HCT116 (cell line): ENCODE data around the gene AKAP1. TPM values are rescaled to one million over a fixed set of nuclear protein-coding genes. Genes with fewer than 3 reads are reported as not detected.

ENCODE experiments used
- ATAC-seq: fragments of 200-7000 bp; cut with Tn5 transposase; 2 replicates; pipeline ENCODE4 v1.9.1; 2020; ENCODE audit warnings: mild to moderate bottlenecking, moderate library complexity
- BruUV-seq: library from RNA; stranded (reverse); fragments of 400-500 nt; replicated peaks from 2 replicates; lab custom pipeline; 2021; lab: Mats Ljungman, UMichigan
- CTCF ChIA-PET: fragments of 300-600 bp; sonication (Branson Sonifier 250); formaldehyde crosslinking; loops from one replicate; lab custom pipeline; 2021; ENCODE audit warnings: antibody characterized with exemption; lab: Charles Lee
- POLR2A ChIA-PET: fragments of 300-600, 350-600 bp; sonication (Branson Sonifier 250); formaldehyde crosslinking; loops from one replicate; lab custom pipeline; 2021; ENCODE audit warnings: antibody characterized with exemption; lab: Charles Lee
- RAD21 ChIA-PET, 2 experiments: fragments of 300-600 bp; sonication (Branson Sonifier 250); formaldehyde crosslinking; loops; one replicate each; lab custom pipeline; 2023; ENCODE audit warnings: low total read pairs in 2 of 2; ENCODE audit not compliant: uncharacterized antibody in 2 of 2, unreplicated experiment in 2 of 2, low non-redundant PET in 1 of 2; lab: Charles Lee
- DNase-seq: peaks from one replicate; pipeline ENCODE4 v3.0.0-alpha.2; 2010; ENCODE audit warnings: low read depth, low spot score
- H2AFZ ChIP-seq: fragments of 200-600 bp; shearing (Covaris generic), sonication (generic); 2 replicates; pipeline ENCODE4 v1.6.1; 2017; ENCODE audit warnings: low read depth, mixed run types, mixed read lengths, antibody characterized with exemption, low read length; ENCODE audit not compliant: poor library complexity, severe bottlenecking
- H3K27ac ChIP-seq: 2 replicates; pipeline ENCODE4 v1.5.1; 2012; ENCODE audit warnings: low read depth, low read length
- H3K27me3 ChIP-seq: fragments of 200-600 bp; sonication (generic); 2 replicates; pipeline ENCODE4 v1.6.1; 2016; ENCODE audit warnings: mixed run types, low read length, mixed read lengths; ENCODE audit not compliant: insufficient read depth
- H3K36me3 ChIP-seq, 2 experiments: fragments of 200-500 bp in 1 of 2; fragments of 200-600 bp in 1 of 2; sonication (Bioruptor generic) in 1 of 2; sonication (generic) in 1 of 2; 2 replicates each; pipeline versions ENCODE4 v1.5.1 to v1.6.1; 2014 to 2016; ENCODE audit warnings: low read length in 2 of 2, inconsistent platforms in 1 of 2, mixed read lengths in 1 of 2, mixed run types in 1 of 2; ENCODE audit not compliant: insufficient read depth in 2 of 2, control insufficient read depth in 1 of 2
- H3K4me1 ChIP-seq, 2 experiments: fragments of 200-600 bp in 1 of 2; sonication (generic) in 1 of 2; 2 replicates each; pipeline versions ENCODE4 v1.5.1 to v1.6.1; 2012 to 2017; ENCODE audit warnings: low read length in 2 of 2, inconsistent platforms in 1 of 2, mild to moderate bottlenecking in 1 of 2, mixed read lengths in 1 of 2, mixed run types in 1 of 2, moderate library complexity in 1 of 2; ENCODE audit not compliant: insufficient read depth in 2 of 2, control insufficient read depth in 1 of 2
- H3K4me2 ChIP-seq: fragments of 200-600 bp; sonication (generic); 2 replicates; pipeline ENCODE4 v1.6.1; 2017; ENCODE audit warnings: mixed run types, low read length, mixed read lengths
- H3K4me3 ChIP-seq, 2 experiments: fragments of 200-600 bp in 1 of 2; sonication (generic) in 1 of 2; replicated peaks in 1 of 2; 2 replicates each; pipeline ENCODE4 v1.5.1; 2011 to 2016; ENCODE audit warnings: low read length in 2 of 2, control low read depth in 1 of 2, low read depth in 1 of 2, mild to moderate bottlenecking in 1 of 2, mixed read lengths in 1 of 2, mixed run types in 1 of 2
- H3K79me2 ChIP-seq: fragments of 200-600 bp; sonication (generic); 2 replicates; pipeline ENCODE4 v1.6.1; 2017; ENCODE audit warnings: mild to moderate bottlenecking, mixed run types, low read length, moderate library complexity, mixed read lengths; ENCODE audit not compliant: insufficient read depth
- H3K9ac ChIP-seq: fragments of 200-600 bp; sonication (generic); 2 replicates; pipeline ENCODE4 v1.6.1; 2016; ENCODE audit warnings: low read length, mixed read lengths
- H3K9me2 ChIP-seq: fragments of 200-600 bp; sonication (generic), shearing (Covaris generic); 2 replicates; pipeline ENCODE4 v1.6.1; 2017; ENCODE audit warnings: mixed run types, mild to moderate bottlenecking, moderate library complexity; ENCODE audit not compliant: insufficient read depth
- H3K9me3 ChIP-seq, 2 experiments: fragments of 200-500 bp in 1 of 2; fragments of 200-600 bp in 1 of 2; sonication (Bioruptor generic) in 1 of 2; sonication (generic) in 1 of 2; 2 replicates each; pipeline ENCODE4 v1.6.1; 2014 to 2017; ENCODE audit warnings: low read length in 2 of 2, mixed read lengths in 2 of 2, inconsistent platforms in 1 of 2, low read depth in 1 of 2, mild to moderate bottlenecking in 1 of 2, mixed run types in 1 of 2, moderate library complexity in 1 of 2; ENCODE audit not compliant: control insufficient read depth in 1 of 2, insufficient read depth in 1 of 2
- H4K20me1 ChIP-seq: fragments of 200-600 bp; sonication (generic), shearing (Covaris generic); 2 replicates; pipeline ENCODE4 v1.6.1; 2017; ENCODE audit warnings: mixed run types, mild to moderate bottlenecking, moderate library complexity; ENCODE audit not compliant: insufficient read depth
- CEBPB ChIP-seq: IDR thresholded peaks from 2 replicates; pipeline ENCODE4 v1.6.1; 2012; ENCODE audit warnings: low read depth
- CTCF ChIP-seq, 3 experiments: fragments of 200-600 bp in 1 of 3; sonication (generic) in 1 of 3; IDR thresholded peaks in 2 of 3; conservative IDR thresholded peaks in 1 of 3; 2 replicates each; pipeline ENCODE4 v1.5.1; 2012 to 2017; ENCODE audit warnings: low read depth in 2 of 3, low read length in 2 of 3, antibody characterized with exemption in 1 of 3, borderline replicate concordance in 1 of 3, control low read depth in 1 of 3, mild to moderate bottlenecking in 1 of 3, mixed read lengths in 1 of 3, mixed run types in 1 of 3, moderate library complexity in 1 of 3; ENCODE audit not compliant: insufficient read depth in 1 of 3
- EGR1 ChIP-seq: IDR thresholded peaks from 2 replicates; pipeline ENCODE4 v1.6.1; 2012; ENCODE audit warnings: low read depth
- EZH2 ChIP-seq: fragments of 200-600 bp; sonication (generic); IDR thresholded peaks from 2 replicates; pipeline ENCODE4 v1.6.1; 2017; ENCODE audit warnings: antibody characterized with exemption, mixed run types
- FOSL1 ChIP-seq: IDR thresholded peaks from 2 replicates; pipeline ENCODE4 v1.6.1; 2012; ENCODE audit warnings: low read depth
- JUND ChIP-seq: IDR thresholded peaks from 2 replicates; pipeline ENCODE4 v1.6.1; 2012
- SRF ChIP-seq: IDR thresholded peaks from 2 replicates; pipeline ENCODE4 v1.6.1; 2012; ENCODE audit warnings: low read depth
- TCF7L2 ChIP-seq: IDR thresholded peaks from 2 replicates; pipeline ENCODE4 v1.7.0; 2011; ENCODE audit warnings: borderline replicate concordance, inconsistent platforms; ENCODE audit not compliant: insufficient read depth, insufficient read length; ENCODE audit errors: extremely low read depth
- YY1 ChIP-seq: IDR thresholded peaks from 2 replicates; pipeline ENCODE4 v1.6.1; 2011; ENCODE audit warnings: low read length, low read depth, moderate library complexity, mild to moderate bottlenecking; ENCODE audit not compliant: insufficient replicate concordance; ENCODE audit errors: extremely low read depth
- ZFX ChIP-seq: fragments of 450-650 bp; IDR thresholded peaks from 2 replicates; pipeline ENCODE4 v1.6.1; 2017
- intact Hi-C: fragments of 100-400 bp; cut with micrococcal nuclease; formaldehyde crosslinking; loops from 2 replicates; pipeline ENCODE4 v1.10.0; 2022
- total RNA-seq: library from RNA; stranded (reverse); gene quantifications from one replicate; pipeline ENCODE4 v1.2.1, GENCODE V29; 2021; ENCODE audit not compliant: unreplicated experiment

AKAP1 gene
- total RNA-seq, 1 experiment from 2014 or later = 51.6 TPM

DNA sequence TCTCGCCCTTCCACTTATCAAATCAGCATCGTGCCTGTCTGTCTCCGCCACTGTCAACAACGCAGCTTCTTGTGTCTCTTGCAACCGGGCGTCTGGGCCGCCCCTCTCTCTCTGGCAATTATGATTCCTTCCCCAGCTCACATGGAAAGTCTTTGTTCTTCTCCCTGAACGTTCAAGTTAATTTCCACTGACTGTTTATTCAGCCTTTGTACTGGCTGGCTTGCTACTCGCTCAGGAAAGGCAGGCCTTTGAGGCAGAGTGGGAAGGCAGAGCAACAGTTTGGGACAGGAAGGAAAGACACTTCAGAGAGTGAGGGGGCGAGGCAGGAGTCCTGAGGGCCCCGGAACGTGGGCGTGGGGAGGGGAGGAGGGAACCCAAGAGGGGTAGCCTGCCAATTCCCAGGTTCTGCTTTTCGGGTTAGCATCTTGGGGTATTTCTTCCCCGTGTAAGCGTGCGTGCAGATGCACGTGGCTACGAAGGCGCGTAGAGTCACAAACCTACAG, 50.8 kb downstream of the AKAP1 start:
- H2AFZ ChIP-seq = no peak overlapping the region
- no peak overlapping the region for H3K4me2 ChIP-seq
- H3K9ac ChIP-seq = no peak overlapping the region
- ATAC-seq (no peak), DNase-seq (no peak)
- H3K4me3 ChIP-seq = no peak overlapping the region
- TF ChIP-seq ZFX = no peak
- CTCF ChIA-PET = interaction anchor here (2.2 kb wide), 1 partner anchor 612 kb away, joined by 6 read pairs; no protein-coding TSS in a partner anchor
- H3K79me2 ChIP-seq = no peaks in the 10 kb centered on the region
- intact Hi-C loops = no loop called here
- no peaks in the 10 kb centered on the region for H3K36me3 ChIP-seq
- no peaks in the 10 kb centered on the region for H4K20me1 ChIP-seq
- no peaks in the 10 kb centered on the region for H3K27me3 ChIP-seq
- BruUV-seq = no TSS peak
- H3K9me3 ChIP-seq = no peaks in the 10 kb centered on the region
- H3K4me1 ChIP-seq = peaks cover 0 to 3% of the 10 kb centered on the region in 2 experiments; a peak in 1 of 4 replicates
- H3K9me2 ChIP-seq = no peaks in the 10 kb centered on the region
- RAD21 ChIA-PET = interaction anchor here (0.6 to 0.7 kb wide), 2 partner anchors 174 to 240 kb away, joined by 4 to 5 read pairs; no protein-coding TSS in a partner anchor
- POLR2A ChIA-PET = no interaction called here
- H3K27ac ChIP-seq = no peak overlapping the region

GRCh38 chr17:57136355-57136754, 51.3 kb downstream of the AKAP1 start:
- no peaks in the 10 kb centered on the region for H3K9me2 ChIP-seq
- H3K27ac ChIP-seq = no peak overlapping the region
- H3K4me1 ChIP-seq = no peaks in the 10 kb centered on the region
- ATAC-seq (no peak), DNase-seq (no peak)
- H3K27me3 ChIP-seq = no peaks in the 10 kb centered on the region
- intact Hi-C loops = no loop called here
- H2AFZ ChIP-seq = no peak overlapping the region
- H3K4me3 ChIP-seq = no peak overlapping the region
- CTCF ChIA-PET = interaction anchor here (2.2 kb wide), 1 partner anchor 611 kb away, joined by 6 read pairs; no protein-coding TSS in a partner anchor
- POLR2A ChIA-PET = no interaction called here
- RAD21 ChIA-PET = interaction anchor here (0.6 to 0.7 kb wide), 2 partner anchors 174 to 240 kb away, joined by 4 to 5 read pairs; no protein-coding TSS in a partner anchor
- H3K9me3 ChIP-seq = no peaks in the 10 kb centered on the region
- BruUV-seq = no TSS peak
- no peak overlapping the region for H3K9ac ChIP-seq
- H4K20me1 ChIP-seq = no peaks in the 10 kb centered on the region
- TF ChIP-seq JUND = no peak
- TF ChIP-seq EZH2 = no peak
- TF ChIP-seq ZFX = no peak
- TF ChIP-seq EGR1 = no peak
- no peak for TF ChIP-seq SRF
- no peak for TF ChIP-seq FOSL1
- TF ChIP-seq CTCF (IDR thresholded peaks at IDR 0.05 in 2 of 3, conservative IDR thresholded peaks at IDR 0.05 in 1 of 3; ENCODE audit: borderline replicate concordance in 1 of 3, insufficient read depth in 1 of 3, low read depth in 2 of 3, low read length in 2 of 3) = no peak
- TF ChIP-seq YY1 = no peak
- TF ChIP-seq TCF7L2 = no peak
- no peak for TF ChIP-seq CEBPB
- H3K4me2 ChIP-seq = no peak overlapping the region
- no peaks in the 10 kb centered on the region for H3K36me3 ChIP-seq
- H3K79me2 ChIP-seq = no peaks in the 10 kb centered on the region
